ENCODE data around the gene ARHGAP21. TPM values are rescaled to one million over a fixed set of nuclear protein-coding genes. Genes with fewer than 3 reads are reported as not detected.

ARHGAP21 gene
- total and polyA plus RNA-seq, 2 experiments from 2014 or later = 15.3 to 44.5 TPM

- no peaks in the 10 kb centered on the region for H3K27me3 Mint-ChIP-seq (ENCODE audit: insufficient read depth, low read depth, poor library complexity)
- Histone ChIP-seq H3K27ac (ENCODE audit: low read depth) (no peak overlapping the region), H2AFZ (no peak overlapping the region), H3K4me3 (no peak overlapping the region), H3K27me3 (ENCODE audit: insufficient read depth) (no peaks in the 10 kb centered on the region), H3K4me2 (no peak overlapping the region), H3K36me3 (ENCODE audit: insufficient read depth) (no peaks in the 10 kb centered on the region), H3K9me2 (ENCODE audit: insufficient read depth) (no peaks in the 10 kb centered on the region), H3F3A (replicated peaks; ENCODE audit: low read depth) (no peaks in the 10 kb centered on the region), H3K79me2 (replicated peaks; ENCODE audit: insufficient read depth) (peaks cover 29% of the 10 kb centered on the region), H3K4me1 (ENCODE audit: insufficient read depth) (no peaks in the 10 kb centered on the region), H4K20me1 (replicated peaks; ENCODE audit: insufficient read depth) (peaks cover 5% of the 10 kb centered on the region; the same call in 1 of the 2 replicates)
- H3K9me3 Mint-ChIP-seq = no peaks in the 10 kb centered on the region
- H3K4me3 Mint-ChIP-seq = no peak overlapping the region
- no peak for DNase-seq (ENCODE audit: low spot score)
- no peaks in the 10 kb centered on the region; the same call in 2 of the 3 replicates for H3K36me3 Mint-ChIP-seq (ENCODE audit: low read depth)
- TF ChIP-seq STAT1 (IDR thresholded peaks at IDR 0.05; ENCODE audit: unreplicated experiment) (no peak), EZH2phosphoT487 (IDR thresholded peaks at IDR 0.05; ENCODE audit: unreplicated experiment) (no peak), ZNF114 (CRISPR knock-in tag; IDR thresholded peaks at IDR 0.05) (no peak), CTCF (conservative IDR thresholded peaks at IDR 0.05; ENCODE audit: low read depth in 2 of 2) (no peak), JUNB (IDR thresholded peaks at IDR 0.05; ENCODE audit: unreplicated experiment) (no peak), CREB1 (CRISPR knock-in tag; IDR thresholded peaks at IDR 0.05; ENCODE audit: low read depth) (no peak), NANOG (IDR thresholded peaks at IDR 0.05; ENCODE audit: borderline replicate concordance) (no peak), EZH2 (IDR thresholded peaks at IDR 0.05; ENCODE audit: low read depth, unreplicated experiment) (no peak), POLR2AphosphoS5 (IDR thresholded peaks at IDR 0.05; ENCODE audit: low read depth) (no peak), ZNF462 (CRISPR knock-in tag; IDR thresholded peaks at IDR 0.05) (no peak), REST (IDR thresholded peaks at IDR 0.05; ENCODE audit: unreplicated experiment) (no peak), ETS1 (IDR thresholded peaks at IDR 0.05) (no peak), ZNF331 (CRISPR knock-in tag; IDR thresholded peaks at IDR 0.05; ENCODE audit: low read depth) (no peak)
- no peak for ATAC-seq
- H3K4me1 Mint-ChIP-seq = no peaks in the 10 kb centered on the region
- H3K27ac Mint-ChIP-seq = no peak overlapping the region
Measured at GRCh38 chr10:24668247-24668646, 55.4 kb downstream of the ARHGAP21 start.

Measured in GM23338 (cell line).